HepG2 (cell line): Measurements from ENCODE around the gene RPH3AL. TPM values are rescaled to one million over a fixed set of nuclear protein-coding genes. Genes with fewer than 3 reads are reported as not detected.

ENCODE experiments used
- ATF5 ChIP-seq: sonication (generic); formaldehyde crosslinking; IDR thresholded peaks from 2 replicates; pipeline ENCODE4 v1.4.0; 2020; ENCODE audit warnings: mild to moderate bottlenecking, low read depth, missing genetic modification reagents
- DNMT3B ChIP-seq: conservative IDR thresholded peaks from 2 replicates; pipeline ENCODE4 v1.6.1; 2016; ENCODE audit warnings: missing biosample characterization, control low read depth
- DPF2 ChIP-seq: sonication (generic); formaldehyde crosslinking; IDR thresholded peaks from 2 replicates; pipeline ENCODE4 v1.4.0; 2020; ENCODE audit warnings: mild to moderate bottlenecking, low read depth, missing genetic modification reagents, borderline replicate concordance
- ELF3 ChIP-seq: IDR thresholded peaks from 2 replicates; pipeline ENCODE4 v1.6.1; 2016; ENCODE audit warnings: missing genetic modification reagents, missing compliant biosample characterization
- HNF4G ChIP-seq, 2 experiments: sonication (generic) in 1 of 2; formaldehyde crosslinking in 1 of 2; IDR thresholded peaks; 2 replicates each; pipeline versions ENCODE4 v1.4.0 to v1.6.1; 2011 to 2020; ENCODE audit warnings: borderline replicate concordance in 2 of 2, low read depth in 2 of 2, mild to moderate bottlenecking in 2 of 2, low read length in 1 of 2, missing genetic modification reagents in 1 of 2, moderate library complexity in 1 of 2
- MEF2D ChIP-seq: sonication (generic); formaldehyde crosslinking; IDR thresholded peaks from 2 replicates; pipeline ENCODE4 v1.5.1; 2020; ENCODE audit warnings: mild to moderate bottlenecking, missing genetic modification reagents
- RBM22 ChIP-seq: fragments of 200-400 bp; formaldehyde crosslinking; optimal IDR thresholded peaks from 2 replicates; pipeline ENCODE3; 2017; ENCODE audit warnings: mild to moderate bottlenecking, low read length, moderate library complexity
- RFX1 ChIP-seq: fragments of 450-650 bp; IDR thresholded peaks from 2 replicates; pipeline ENCODE4 v1.6.1; 2017
- SMAD3 ChIP-seq: sonication (generic); formaldehyde crosslinking; IDR thresholded peaks from 2 replicates; pipeline ENCODE4 v1.4.0; 2020; ENCODE audit warnings: missing genetic modification reagents
- TP53 ChIP-seq: sonication (generic); formaldehyde crosslinking; conservative IDR thresholded peaks from 2 replicates; pipeline ENCODE4 v1.4.0; 2020; ENCODE audit warnings: missing genetic modification reagents
- WIZ ChIP-seq: sonication (generic); formaldehyde crosslinking; IDR thresholded peaks from 2 replicates; pipeline ENCODE4 v1.5.1; 2020; ENCODE audit warnings: mild to moderate bottlenecking, missing genetic modification reagents
- ZBTB21 ChIP-seq: sonication (generic); formaldehyde crosslinking; IDR thresholded peaks from 2 replicates; pipeline ENCODE4 v1.4.0; 2020; ENCODE audit warnings: missing genetic modification reagents
- ZFP82 ChIP-seq: sonication (generic); formaldehyde crosslinking; IDR thresholded peaks from 2 replicates; pipeline ENCODE4 v1.5.1; 2020; ENCODE audit warnings: mild to moderate bottlenecking, missing genetic modification reagents, borderline replicate concordance
- ZNF260 ChIP-seq: sonication (generic); formaldehyde crosslinking; IDR thresholded peaks from 2 replicates; pipeline ENCODE4 v1.4.0; 2020; ENCODE audit warnings: missing genetic modification reagents, low read depth, mild to moderate bottlenecking, borderline replicate concordance
- ZNF350 ChIP-seq: sonication (generic); formaldehyde crosslinking; IDR thresholded peaks from 2 replicates; pipeline ENCODE4 v1.4.0; 2020; ENCODE audit warnings: mild to moderate bottlenecking, low read depth, missing genetic modification reagents, borderline replicate concordance
- ZNF749 ChIP-seq: sonication (generic); formaldehyde crosslinking; IDR thresholded peaks from 2 replicates; pipeline ENCODE4 v1.8.0; 2022; ENCODE audit warnings: mild to moderate bottlenecking, missing genetic modification reagents, moderate library complexity, borderline replicate concordance
- ZNF790 ChIP-seq: sonication (generic); formaldehyde crosslinking; IDR thresholded peaks from 2 replicates; pipeline ENCODE4 v1.8.0; 2022; ENCODE audit warnings: missing genetic modification reagents, mild to moderate bottlenecking, borderline replicate concordance
- polyA plus RNA-seq, 8 experiments: library from polyadenylated mRNA; depleted of rRNA in 3 of 8; stranded (reverse) in 7 of 8; unstranded in 1 of 8; fragments of >200 nt; fragmentation: Illumina TruSeq in 4 of 8; extraction: Trizol in 4 of 8; gene quantifications; 2 replicates each; pipeline versions ENCODE4 v1.2.1 to v1.2.3, GENCODE V29; 2011 to 2016; ENCODE audit warnings: low read depth in 4 of 8, missing spikeins in 1 of 8, mixed read lengths in 1 of 8; ENCODE audit not compliant: insufficient read depth in 1 of 8
- total RNA-seq, 5 experiments: library from RNA; depleted of rRNA; stranded (reverse); fragments of >200 nt; fragmentation: Illumina TruSeq; extraction: Trizol; gene quantifications; 2 replicates each; pipeline ENCODE4 v1.2.3, GENCODE V29; 2016; ENCODE audit warnings: low read depth in 1 of 5
- TF ChIP-seq, protein P1 (sequence below), 2 experiments: sonication (generic) in 1 of 2; formaldehyde crosslinking in 1 of 2; IDR thresholded peaks; 2 replicates each; pipeline versions ENCODE4 v1.4.0 to v1.6.1; 2018 to 2020; ENCODE audit warnings: missing genetic modification reagents in 2 of 2, borderline replicate concordance in 1 of 2, low read depth in 1 of 2, mild to moderate bottlenecking in 1 of 2, missing biosample characterization in 1 of 2
- TF ChIP-seq, protein P2 (sequence below): IDR thresholded peaks from 2 replicates; pipeline ENCODE4 v1.6.1; 2016; ENCODE audit warnings: missing compliant biosample characterization, missing genetic modification reagents, borderline replicate concordance
- TF ChIP-seq, protein P3 (sequence below): sonication (generic); formaldehyde crosslinking; IDR thresholded peaks from 2 replicates; pipeline ENCODE4 v1.5.0; 2020; ENCODE audit warnings: missing genetic modification reagents, mild to moderate bottlenecking, borderline replicate concordance
- TF ChIP-seq, protein P4 (sequence below): sonication (generic); formaldehyde crosslinking; IDR thresholded peaks from 2 replicates; pipeline ENCODE4 v1.4.0; 2020; ENCODE audit warnings: missing genetic modification reagents, borderline replicate concordance
- TF ChIP-seq, protein P5 (sequence below): IDR thresholded peaks from 2 replicates; pipeline ENCODE4 v1.6.1; 2016; ENCODE audit warnings: low read depth, borderline replicate concordance

RPH3AL gene
- total and polyA plus RNA-seq, 2 of the 13 experiments (the other 11 are each of a cell fraction or from before 2014, with no cell fraction given), result 7.8 to 16.4 TPM

DNA sequence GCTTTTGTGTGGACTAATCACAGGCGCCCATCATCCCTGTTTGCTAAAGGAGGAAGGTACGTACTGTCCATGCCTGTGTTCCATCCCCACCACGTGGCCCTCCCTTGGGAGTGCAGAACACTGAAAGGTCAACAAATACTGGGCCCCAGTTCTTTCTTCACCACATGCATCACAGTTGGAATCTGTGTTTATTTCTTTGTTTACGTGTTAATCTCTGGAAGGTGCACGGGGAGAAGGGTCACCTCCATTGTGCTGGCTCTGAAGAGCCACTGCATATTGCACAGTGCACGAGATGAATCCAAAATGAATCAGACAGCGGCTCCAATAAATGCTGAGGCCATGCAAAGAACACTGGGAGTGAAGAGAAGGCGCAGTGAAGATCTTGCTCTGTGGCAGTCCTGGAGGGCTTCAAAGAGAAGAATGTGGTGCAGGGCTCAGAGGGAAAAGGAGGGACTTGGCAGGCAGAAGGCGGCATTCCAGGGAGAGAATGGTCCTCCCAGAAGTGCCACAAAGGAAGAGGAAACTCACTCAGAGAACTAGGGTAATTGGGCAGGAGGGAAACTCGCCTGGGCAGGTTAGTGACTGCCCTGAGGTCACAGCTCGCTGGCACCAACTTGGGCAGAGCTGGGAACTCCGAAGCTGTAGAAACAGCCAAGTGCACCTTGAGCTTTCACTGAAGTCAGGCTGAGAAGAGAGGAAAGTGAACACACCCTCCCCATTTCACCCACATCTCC lies 3.7 kb downstream of the RPH3AL start (continued):
- TF ChIP-seq, protein P1, sequence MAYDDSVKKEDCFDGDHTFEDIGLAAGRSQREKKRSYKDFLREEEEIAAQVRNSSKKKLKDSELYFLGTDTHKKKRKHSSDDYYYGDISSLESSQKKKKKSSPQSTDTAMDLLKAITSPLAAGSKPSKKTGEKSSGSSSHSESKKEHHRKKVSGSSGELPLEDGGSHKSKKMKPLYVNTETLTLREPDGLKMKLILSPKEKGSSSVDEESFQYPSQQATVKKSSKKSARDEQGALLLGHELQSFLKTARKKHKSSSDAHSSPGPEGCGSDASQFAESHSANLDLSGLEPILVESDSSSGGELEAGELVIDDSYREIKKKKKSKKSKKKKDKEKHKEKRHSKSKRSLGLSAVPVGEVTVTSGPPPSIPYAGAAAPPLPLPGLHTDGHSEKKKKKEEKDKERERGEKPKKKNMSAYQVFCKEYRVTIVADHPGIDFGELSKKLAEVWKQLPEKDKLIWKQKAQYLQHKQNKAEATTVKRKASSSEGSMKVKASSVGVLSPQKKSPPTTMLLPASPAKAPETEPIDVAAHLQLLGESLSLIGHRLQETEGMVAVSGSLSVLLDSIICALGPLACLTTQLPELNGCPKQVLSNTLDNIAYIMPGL (CRISPR knock-in tag; IDR thresholded peaks at IDR 0.05; ENCODE audit: borderline replicate concordance in 1 of 2, low read depth in 1 of 2), result peak in 1 of 2 experiments; percentile 26; a peak in 1 of 4 replicates
- TF ChIP-seq TP53 (CRISPR knock-in tag), result 0 out of 2 replicates have a peak, but pooled peaks have one; percentile 53
- peak; percentile 87; the same call in 1 of the 2 replicates for TF ChIP-seq DNMT3B
- TF ChIP-seq, protein P2, sequence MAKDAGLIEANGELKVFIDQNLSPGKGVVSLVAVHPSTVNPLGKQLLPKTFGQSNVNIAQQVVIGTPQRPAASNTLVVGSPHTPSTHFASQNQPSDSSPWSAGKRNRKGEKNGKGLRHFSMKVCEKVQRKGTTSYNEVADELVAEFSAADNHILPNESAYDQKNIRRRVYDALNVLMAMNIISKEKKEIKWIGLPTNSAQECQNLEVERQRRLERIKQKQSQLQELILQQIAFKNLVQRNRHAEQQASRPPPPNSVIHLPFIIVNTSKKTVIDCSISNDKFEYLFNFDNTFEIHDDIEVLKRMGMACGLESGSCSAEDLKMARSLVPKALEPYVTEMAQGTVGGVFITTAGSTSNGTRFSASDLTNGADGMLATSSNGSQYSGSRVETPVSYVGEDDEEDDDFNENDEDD (CRISPR knock-in tag), result peak; percentile 73; the same call in 1 of the 2 replicates
- no peak for TF ChIP-seq ZNF260
- TF ChIP-seq ZNF350 (CRISPR knock-in tag), result peak; percentile 50; the same call in 1 of the 2 replicates
- no peak for TF ChIP-seq ATF5 (CRISPR knock-in tag)
- TF ChIP-seq, protein P3, sequence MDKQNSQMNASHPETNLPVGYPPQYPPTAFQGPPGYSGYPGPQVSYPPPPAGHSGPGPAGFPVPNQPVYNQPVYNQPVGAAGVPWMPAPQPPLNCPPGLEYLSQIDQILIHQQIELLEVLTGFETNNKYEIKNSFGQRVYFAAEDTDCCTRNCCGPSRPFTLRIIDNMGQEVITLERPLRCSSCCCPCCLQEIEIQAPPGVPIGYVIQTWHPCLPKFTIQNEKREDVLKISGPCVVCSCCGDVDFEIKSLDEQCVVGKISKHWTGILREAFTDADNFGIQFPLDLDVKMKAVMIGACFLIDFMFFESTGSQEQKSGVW, result no peak
- TF ChIP-seq, protein P4, sequence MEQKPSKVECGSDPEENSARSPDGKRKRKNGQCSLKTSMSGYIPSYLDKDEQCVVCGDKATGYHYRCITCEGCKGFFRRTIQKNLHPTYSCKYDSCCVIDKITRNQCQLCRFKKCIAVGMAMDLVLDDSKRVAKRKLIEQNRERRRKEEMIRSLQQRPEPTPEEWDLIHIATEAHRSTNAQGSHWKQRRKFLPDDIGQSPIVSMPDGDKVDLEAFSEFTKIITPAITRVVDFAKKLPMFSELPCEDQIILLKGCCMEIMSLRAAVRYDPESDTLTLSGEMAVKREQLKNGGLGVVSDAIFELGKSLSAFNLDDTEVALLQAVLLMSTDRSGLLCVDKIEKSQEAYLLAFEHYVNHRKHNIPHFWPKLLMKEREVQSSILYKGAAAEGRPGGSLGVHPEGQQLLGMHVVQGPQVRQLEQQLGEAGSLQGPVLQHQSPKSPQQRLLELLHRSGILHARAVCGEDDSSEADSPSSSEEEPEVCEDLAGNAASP (CRISPR knock-in tag), result peak; percentile 49; the same call in 1 of the 2 replicates
- peak; percentile 70; the same call in 1 of the 2 replicates for TF ChIP-seq MEF2D (CRISPR knock-in tag)
- peak; percentile 43; the same call in 1 of the 2 replicates for TF ChIP-seq SMAD3
- peak; percentile 21; the same call in 1 of the 2 replicates for TF ChIP-seq DPF2 (CRISPR knock-in tag)
- TF ChIP-seq, protein P5, sequence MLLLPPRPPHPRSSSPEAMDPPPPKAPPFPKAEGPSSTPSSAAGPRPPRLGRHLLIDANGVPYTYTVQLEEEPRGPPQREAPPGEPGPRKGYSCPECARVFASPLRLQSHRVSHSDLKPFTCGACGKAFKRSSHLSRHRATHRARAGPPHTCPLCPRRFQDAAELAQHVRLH (CRISPR knock-in tag), result peak; percentile 42; the same call in 1 of the 2 replicates
- TF ChIP-seq WIZ, result no peak
- TF ChIP-seq HNF4G (IDR thresholded peaks at IDR 0.05; ENCODE audit: borderline replicate concordance, low read depth, low read length), result no peak
- no peak for TF ChIP-seq HNF4G (CRISPR knock-in tag; IDR thresholded peaks at IDR 0.05; ENCODE audit: borderline replicate concordance, low read depth)
- no peak for TF ChIP-seq ZNF749 (CRISPR knock-in tag)
- no peak for TF ChIP-seq ZBTB21 (CRISPR knock-in tag)
- TF ChIP-seq ZNF790 (CRISPR knock-in tag), result no peak
- TF ChIP-seq ZFP82, result peak; percentile 64; the same call in 1 of the 2 replicates
- no peak for TF ChIP-seq RFX1
- TF ChIP-seq RBM22, result no peak
- peak; percentile 91 for TF ChIP-seq ELF3
